GM18873 (cell line): ENCODE data around the gene ASXL1.

ENCODE experiments used
- ATAC-seq: cut with Tn5 transposase; IDR thresholded peaks from one replicate; pipeline ENCODE4 v1.9.1; 2021; ENCODE audit warnings: mild to moderate bottlenecking, moderate library complexity, moderate number of reproducible peaks; ENCODE audit not compliant: unreplicated experiment, low FRiP score

Gene ASXL1

DNA sequence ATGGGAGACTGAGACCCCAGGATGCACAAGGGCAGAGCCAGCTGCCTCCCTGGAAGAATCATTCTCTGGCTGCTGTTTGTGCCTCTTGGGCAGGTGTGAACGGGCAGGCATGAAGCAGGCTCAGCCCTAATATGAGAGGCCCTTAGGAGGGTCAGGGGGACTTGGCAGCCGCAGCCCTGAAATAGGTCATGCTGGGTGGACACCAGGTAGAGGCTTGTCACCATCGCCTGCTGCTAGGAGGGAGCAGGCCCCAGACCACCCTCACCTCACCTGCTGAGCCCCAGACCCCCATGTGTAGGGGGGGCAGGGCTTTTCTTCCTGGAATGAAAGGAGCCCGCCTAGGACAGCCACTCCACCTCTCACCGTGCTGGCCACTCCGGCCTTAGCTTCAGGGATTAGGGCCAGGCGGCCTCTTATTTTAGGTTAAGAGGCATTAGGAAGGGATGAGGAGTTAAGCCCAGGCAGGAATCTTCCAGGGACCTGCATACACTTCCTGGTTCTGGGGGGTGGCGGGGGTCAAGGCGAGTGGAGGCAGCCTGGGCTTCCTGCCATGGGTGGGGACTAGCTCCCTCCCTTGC, 92.4 kb downstream of the ASXL1 start:
- ATAC-seq = no peak

DNA sequence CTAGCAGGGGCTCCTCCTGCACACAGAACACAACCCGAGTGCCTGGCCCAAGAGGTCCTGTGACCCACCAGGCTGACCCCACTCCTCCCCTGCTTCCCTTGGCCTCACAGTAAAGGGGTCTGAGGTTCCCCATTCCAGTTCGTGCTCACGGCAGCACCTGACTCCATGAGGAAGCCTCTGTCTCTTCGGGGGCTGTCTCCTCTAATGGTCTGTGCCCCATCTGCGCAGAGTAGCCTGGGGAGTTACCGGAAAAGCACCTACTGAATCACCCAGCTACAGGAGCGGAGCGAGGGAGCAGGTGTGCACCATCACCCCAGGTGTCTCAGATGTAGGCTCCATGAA, 93.2 kb downstream of the ASXL1 start:
- ATAC-seq = no peak

DNA sequence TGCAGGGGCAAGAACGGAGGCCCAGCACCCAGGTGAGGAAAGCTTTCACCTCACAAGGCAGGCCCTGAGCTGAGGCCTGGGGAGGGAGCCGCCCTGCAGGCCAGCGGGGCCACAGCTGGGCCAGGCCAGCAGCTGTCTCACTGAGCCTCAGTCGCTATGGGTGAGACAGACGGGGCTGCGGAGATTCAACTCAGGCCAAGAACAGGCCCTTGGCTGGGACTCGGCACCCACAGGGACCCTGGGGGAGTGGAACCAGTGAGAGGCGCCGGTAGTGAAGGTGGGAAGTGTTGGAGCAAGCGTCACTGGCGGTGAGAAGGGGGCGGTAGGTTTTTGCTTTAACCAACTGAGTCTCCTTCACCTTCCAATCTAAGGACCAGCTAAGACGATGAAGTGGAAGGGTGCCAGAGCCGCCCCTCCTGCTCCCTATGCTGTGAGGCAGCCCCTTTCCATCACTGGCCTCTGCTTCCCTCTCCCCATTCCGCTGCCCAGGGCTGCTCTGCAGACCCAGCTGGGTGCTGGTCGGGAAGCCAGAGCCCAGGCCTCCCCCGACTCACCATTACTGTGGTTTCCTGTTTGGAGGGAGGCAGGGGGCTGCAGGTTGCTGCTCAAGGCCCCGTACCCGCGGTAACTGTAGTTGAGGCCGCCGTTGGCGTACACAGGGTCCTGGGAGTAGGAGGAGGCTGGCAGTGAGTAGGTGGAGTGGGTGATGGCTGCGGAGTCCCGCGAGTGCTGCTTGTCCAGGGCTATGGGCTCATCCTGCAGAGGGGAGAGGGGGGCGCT, 93.7 kb downstream of the ASXL1 start:
- ATAC-seq = no peak

DNA sequence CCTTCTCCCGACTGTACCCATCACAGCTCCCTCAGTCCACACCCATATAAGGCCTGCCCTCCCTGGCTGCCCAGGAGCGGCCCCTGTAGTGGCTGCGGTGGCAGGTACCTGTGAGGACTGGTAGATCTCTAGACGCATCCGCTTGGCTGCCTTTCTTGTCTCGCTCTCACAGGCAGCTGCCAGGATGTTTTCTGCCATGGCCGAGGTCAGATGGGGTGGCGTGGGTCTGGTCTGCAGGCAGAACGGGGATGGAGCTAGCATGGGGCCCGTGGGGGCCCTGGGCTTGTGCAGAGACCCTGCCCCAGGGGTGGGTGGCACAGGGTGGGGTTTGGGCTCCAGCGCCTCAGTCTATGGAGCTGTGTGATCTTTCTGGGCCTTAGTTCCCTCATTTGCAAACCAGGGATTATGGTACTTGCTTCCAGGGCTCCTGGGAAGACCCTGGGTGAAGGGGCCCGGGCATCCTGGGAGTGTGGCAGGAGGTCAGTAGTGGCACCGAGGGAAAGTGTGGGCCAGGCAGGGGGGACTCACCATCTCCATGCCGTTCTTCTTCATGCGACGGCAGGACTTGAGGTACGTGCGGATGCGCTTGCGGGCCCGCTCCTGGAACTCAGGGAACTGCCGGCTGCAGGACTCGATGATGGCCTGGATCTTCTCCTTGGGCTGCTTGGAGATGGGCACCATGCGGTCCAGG, 94.8 kb downstream of the ASXL1 start:
- ATAC-seq = no peak

DNA sequence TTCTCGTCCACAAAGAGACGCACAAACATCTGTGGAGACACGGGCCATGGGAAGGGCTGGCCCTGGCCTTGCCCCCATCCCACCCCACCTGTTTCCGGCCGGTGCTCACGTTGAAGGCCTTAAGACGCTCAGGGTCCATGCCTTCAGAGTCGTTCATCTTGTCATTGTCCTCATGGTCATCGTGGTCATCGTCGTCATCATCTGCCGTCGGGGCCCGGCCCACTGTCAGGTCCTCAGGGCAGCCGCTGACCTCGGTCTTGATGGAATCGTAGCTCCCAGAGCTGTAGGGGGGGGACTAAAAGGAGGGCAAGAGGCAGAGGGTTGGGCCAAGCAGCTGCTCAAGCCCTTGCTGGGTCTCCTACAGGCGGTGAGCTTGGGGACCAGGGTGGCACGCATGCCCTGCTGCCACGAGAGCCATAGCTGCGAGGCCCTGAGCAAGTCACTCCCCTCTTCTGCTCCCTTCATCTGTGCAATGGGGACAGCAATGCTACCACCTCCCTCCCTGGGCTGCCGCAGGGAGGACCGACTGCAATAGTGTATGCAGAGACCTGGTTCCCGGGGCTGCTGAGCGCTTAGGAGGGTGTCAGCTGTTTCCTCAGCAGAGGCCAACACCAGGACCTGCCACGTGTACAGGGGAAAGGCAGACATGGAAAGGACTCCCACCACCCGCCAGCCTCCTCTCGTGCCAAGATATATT, 95.5 kb downstream of the ASXL1 start:
- ATAC-seq = no peak

DNA sequence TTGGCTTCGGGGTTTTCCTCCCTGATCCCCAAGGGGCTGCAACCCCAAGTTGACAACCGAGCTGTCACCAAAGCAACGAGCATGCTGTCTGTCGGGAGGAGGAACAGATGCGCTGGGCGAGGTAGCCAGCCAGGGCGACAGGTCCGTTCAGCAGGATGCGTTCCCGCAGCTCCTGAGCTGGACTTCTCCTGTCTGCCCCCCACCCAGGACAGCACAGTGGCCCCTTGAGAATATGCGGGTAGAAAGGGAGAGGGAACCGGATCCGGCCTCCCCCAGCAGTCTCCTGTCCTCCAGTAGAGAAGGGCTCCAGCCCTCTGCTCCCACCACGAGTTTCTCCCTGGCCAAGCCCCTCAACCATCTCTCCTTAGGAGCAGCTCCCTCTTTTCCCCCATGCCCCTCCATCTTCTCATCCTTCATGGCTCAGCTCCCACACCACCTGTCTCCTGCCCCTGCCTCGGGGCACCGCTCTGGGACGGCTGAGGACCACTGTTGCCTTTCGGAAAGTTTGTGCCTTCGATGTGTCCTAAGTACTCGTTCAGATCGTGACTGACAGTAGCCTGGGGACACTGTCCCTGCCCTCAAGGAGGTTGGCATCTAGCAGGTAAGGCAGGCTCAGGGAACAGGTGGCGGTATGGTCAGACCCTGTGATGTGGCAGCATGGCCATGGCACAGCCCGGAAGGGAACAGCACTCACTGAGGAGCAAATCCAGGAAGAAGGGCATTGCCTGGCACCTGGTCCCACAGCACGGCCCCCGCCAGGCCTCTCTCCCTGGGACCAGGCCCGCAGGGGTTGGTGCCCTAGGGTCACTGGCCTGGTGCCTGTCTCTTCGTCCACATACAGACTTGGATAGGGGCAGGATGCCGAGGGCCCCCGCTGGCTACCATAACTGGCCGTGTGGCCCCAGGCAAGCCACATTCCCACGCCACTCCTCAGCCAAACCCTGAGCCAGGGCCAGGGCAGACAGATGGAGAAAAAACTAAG, 96.3 kb downstream of the ASXL1 start:
- ATAC-seq = no peak

DNA sequence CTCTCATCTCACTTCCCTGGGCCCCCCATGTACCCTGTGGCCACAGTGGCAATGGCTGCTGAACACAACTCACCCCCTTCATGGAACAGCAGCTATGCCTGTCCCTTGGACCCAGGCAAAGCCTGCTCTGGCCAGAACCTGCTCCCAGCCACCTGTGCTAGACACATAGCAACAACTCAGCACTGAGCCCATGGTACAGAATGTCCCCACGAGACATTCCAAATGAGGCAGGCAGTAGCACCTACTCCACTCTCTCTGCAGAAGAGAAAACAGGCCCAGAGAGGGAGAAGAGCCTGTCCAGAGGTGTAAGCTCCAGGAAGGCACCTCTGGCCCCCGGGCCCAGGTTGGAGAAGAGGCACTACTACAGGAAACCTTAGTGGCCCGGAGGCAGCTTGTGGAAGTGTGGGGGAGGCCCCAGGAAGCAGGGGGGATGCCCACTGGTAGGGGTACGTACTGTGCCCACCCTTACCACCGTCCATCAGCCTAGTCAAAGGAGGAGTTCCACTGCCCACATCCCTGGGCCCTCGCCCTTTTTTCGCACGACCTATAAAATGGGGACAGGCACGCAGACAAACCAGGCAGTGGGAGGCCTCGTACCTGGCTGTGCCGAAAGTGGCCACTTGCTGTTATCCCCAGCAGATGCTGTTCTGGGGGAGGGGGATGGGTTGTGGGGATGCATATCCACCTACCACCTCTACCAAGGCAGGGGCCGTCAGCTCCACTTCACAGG, 97.2 kb downstream of the ASXL1 start:
- ATAC-seq = no peak

DNA sequence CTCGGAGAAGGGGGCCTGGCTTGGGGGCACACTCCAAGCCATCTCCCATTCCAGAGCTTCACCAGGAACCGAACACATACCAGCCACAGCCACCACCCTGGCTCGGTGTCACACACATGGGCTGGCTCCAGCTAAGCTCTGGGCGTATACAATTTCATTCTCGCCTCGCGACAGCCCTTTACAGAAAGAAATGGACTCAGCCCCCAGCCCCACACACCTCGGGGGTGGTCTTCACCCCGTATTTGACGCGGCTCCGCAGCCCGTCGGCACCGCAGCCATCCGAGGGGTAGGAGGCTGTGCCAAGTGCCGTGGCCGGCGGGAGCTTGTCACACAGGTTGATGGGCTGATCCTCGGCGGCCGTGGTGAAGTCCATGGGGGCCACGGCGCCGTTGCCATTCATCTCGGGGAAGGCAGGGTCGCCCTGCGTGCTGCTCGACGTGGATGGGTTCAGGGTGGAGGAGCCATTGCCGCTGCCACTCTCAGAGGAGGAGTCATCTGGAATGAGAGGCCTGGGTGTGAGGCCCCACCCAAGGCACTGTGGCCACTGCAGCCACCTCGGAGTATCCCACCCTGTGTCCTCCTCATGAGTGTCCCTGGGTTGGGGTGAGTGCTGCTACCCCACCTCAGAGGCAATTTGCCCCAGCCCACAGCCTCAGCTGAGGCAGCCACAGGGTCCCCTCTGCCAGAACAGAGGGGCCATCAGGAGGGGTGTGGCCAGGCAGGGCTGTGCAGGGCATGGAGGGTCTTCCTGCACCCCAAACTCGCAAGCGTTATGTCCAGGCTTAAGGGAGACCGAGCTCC, 98.0 kb downstream of the ASXL1 start:
- ATAC-seq = no peak

DNA sequence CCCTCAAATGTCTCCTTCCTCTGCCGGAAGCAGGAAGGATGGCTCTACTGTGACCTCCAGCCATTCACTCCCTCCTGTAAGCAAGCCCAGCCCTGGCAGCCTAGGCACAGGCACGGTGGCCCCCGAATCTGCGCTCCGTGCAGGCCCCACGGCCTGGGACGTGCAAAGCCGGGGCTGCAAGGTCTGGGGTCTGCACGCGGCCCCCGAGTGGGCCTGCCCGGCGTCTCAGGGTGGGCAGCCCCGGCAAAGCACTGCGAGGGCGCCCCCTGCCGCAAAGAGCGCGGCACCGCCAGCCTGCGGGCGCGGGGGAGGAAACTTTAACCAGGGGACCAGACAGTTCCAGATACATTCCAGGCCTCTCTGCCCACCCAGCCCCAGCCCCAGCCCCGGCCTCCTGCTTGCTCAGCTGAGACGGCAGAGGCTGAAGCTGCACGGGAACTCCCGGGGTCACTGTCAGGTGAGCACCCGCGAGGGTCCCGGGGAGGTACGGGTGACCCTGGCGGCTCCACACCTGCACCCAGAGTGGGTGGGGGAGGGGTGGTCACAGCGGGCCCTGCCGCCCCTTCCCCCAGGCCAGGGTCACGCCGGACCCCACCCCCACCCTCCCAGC, 98.8 kb downstream of the ASXL1 start:
- ATAC-seq = no peak

DNA sequence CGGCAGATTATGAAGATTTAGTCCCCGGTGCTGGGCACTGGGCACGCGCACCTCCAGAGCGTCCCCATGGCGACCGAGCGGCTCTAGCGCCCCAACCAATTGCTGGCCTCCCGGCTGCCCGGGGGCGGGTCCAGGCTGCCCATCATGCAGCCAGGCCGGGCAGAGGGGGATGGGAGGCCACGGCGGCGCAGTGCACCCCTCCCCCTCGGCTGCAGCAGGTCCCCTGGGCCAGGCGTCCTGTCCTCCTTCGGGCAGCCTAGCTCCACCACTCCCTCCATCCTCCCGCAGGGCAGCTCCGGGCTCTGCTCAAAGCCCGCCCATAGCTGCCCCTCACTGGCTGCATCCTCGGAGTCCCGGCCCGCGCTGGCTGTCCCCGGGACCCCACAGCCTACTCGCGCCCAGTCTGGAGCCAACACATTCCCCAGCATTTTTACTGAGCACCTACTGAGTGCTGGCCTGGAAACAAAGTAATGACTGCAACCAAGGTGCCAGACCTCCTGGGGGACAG, 99.4 kb downstream of the ASXL1 start:
- ATAC-seq = no peak

DNA sequence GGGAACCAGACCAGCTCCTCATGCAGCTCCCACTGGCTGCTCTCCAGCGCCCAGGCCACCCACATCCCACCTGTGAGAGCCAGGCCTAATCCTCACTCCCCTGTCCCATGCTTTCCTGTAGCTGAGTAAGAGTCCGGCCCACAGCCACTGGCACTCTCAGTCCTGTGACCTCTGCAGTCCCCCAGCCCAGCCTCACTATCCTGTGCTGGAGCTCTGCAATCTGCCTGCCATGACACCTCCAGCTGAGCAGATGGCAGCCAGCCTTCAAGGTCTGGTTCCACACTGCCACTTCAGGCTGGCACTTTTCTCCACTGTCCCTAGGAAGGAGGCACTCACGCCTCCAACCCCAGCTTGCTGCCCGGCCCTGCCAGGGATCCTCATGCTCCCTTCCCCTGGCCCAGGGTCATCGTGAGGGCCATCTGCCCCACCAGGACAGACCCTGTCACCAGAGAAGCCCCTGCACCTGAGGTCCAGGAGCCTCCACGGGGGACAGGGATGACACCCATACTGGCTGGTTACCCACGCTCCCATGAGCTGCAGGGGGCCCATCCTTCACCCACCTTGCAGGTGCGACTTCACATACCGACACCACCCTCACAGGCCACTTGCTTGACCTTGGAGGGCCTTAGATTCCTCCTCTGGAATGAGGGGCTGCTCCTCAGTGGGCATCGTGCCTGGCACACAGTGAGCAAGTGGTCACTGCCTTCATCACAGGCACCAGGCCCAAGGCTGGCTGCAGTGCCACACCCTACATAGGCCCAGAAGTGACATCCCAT, 100.1 kb downstream of the ASXL1 start:
- no peak for ATAC-seq

DNA sequence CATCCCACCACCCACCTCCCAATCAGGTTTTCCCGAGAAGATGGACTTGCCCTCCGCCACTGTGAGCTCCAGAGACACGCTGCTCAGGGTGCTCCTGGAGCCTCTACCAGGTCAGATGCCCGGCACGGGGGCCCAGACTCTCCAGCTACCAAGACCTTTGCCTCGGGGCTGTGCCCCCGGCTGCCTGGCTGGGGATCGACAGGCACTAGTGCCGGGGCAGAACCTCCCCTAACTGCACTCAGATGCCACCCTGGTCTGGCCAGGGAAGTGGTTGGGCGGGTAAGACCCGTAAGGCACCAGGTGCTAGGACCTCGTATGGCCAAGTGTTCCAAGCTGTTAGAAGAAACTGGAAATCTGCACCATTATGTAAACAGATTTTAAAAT, 100.7 kb downstream of the ASXL1 start:
- no peak for ATAC-seq

DNA sequence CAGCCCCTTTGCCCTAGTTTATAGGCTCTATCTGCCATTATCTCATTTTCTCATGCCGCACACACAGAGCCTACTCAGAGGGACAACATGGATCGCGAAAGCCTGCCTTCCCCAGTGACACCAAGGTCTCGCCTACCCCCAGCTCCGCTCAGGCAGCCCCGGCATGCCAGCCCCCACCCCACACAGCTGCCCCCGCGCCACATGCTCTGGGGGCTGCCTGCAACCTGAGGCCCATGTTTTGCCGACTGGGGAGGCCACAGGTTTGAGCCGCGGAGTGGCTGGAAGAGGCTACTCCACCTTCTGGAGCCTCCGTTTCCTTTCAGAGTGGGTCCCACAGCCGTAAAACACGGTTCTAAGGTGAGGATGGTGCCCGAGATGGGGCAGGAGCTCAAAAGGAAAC, 102.1 kb downstream of the ASXL1 start:
- ATAC-seq = no peak

DNA sequence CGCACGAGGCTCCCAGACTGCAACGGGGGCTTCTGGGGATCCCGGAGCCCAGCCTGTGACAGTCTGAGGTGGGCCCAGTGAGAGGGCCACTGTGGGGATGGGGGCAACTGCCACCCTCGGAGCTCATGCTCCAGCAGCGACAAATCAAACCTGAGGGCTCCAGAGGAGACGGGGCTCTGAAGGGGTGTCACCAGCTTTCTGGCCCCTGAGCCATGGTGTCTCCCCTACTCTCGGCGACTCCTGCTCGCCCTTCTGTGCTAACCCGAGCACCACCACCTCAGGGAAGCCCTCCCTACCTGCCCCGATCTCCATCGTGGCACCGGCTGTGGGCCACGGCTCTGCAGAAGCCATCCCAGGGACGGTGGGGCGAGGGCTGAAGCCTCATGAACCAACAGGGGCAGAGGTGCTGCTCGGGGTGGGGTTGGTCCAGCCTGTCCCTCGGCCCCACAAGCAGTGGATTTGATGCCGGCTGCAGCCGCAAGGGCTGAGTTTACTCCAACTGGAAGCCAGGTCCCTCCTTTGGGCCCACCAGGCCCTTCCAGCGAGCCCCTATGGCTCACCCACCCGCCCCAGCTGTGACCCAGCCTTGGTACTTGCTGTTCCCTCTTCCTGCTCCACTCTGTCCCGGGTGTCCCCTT, 102.7 kb downstream of the ASXL1 start:
- ATAC-seq = no peak

DNA sequence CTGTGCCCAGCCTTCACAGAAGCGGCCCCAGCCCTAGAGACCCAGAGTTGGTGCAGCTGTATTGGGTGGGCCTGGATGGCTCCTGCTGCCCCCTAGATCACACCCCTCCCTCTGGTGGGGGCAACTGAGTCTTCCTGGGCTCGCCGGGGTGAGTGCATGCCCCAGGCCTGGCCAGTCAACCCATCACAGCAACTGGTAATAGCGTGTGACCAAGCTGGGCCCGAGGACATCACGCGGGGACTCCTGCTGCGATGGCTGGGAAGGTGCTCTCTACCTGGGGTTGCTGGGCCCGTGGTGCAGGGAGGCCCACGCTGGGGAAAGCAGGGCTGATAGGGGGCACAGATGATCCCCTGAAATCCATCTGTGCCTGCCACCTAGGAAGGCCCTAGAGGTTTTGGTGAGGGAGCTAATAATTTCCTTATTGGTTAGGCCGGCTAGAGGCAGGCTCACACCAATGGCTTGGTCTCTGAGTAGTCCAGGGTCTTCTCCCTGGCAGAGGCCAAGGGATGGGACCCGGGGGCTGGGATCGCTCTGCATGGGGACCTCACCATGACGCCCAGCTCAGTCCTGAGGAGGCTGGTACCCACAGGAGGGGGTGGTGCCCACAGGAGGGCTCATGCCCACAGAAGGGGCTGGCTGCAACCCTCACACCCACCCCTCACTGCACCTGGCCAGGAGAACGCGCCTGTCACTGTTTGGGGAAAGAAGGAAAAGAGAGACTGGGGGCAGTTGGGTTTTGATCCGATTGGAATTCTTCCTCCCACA, 103.9 kb downstream of the ASXL1 start:
- ATAC-seq = no peak
